ENCODE results near the gene ZFAND5.

Gene ZFAND5

DNA sequence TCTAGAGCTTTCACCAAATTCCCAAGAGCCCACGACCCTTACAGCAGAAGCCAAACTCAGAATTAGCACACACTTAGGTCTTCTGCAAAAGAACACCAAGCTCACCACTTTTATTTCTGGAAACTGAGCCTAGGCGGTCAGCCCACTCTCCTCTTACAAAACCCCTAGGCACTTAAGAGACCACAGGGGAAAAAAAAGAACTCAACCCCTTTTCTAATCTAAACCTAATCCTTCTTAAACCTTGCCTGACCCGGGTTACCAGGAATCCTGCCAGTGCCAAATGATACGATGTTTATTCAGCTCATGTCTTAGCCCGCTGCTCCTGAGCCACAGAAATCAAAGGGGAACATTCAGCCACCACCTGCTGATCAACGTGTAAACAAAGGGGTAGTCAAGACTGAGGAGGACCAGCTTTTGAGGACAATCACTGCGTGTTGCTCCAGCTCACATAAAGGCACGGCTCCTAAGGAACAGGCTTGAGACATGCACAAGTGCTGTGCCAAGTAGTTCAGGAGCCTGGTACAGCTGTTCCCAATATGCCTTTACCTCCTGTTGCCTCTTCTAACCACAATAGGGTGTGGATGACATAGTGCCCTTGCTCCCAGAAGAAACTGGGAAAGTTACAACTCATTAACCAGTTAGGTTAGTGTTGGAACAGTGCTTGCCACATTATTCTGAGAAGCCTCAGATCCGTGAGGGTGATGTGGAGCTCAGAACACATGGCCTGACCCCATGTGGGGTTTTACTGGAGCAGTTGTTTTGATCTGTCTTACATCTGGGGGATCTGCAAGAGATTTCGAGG lies 49.3 kb downstream of the ZFAND5 start:
- DNase-seq (ENCODE audit: low read depth): peak; percentile 19
- TF ChIP-seq, protein P1, sequence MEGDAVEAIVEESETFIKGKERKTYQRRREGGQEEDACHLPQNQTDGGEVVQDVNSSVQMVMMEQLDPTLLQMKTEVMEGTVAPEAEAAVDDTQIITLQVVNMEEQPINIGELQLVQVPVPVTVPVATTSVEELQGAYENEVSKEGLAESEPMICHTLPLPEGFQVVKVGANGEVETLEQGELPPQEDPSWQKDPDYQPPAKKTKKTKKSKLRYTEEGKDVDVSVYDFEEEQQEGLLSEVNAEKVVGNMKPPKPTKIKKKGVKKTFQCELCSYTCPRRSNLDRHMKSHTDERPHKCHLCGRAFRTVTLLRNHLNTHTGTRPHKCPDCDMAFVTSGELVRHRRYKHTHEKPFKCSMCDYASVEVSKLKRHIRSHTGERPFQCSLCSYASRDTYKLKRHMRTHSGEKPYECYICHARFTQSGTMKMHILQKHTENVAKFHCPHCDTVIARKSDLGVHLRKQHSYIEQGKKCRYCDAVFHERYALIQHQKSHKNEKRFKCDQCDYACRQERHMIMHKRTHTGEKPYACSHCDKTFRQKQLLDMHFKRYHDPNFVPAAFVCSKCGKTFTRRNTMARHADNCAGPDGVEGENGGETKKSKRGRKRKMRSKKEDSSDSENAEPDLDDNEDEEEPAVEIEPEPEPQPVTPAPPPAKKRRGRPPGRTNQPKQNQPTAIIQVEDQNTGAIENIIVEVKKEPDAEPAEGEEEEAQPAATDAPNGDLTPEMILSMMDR (IDR thresholded peaks at IDR 0.05; ENCODE audit: low read length, missing control alignments): no peak
- no peak overlapping the region for H3K4me3 ChIP-seq (replicated peaks; ENCODE audit: low read depth, low read length)

DNA sequence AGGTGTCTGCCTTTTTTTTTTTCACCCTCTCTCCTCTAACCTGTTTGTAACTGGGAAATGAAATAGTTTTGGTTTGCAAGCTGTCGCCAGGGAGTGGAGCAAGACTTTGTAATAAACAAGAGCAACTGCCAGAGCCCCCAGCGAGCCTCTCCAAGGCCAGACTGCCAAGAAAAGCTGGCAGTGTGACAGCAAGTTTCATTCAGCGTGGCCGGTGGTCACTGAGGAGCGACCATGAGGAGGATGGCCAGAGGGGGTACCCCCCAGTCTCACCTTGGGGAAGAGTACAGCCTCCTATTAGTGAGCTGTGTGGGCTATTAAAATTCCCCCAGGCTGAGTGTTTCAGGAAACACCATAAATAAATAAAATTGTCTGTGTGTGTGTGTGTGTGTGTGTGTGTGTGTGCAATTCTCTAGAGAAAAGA lies 49.9 kb downstream of the ZFAND5 start:
- peak; percentile 75 for DNase-seq (ENCODE audit: low read depth)
- no peak overlapping the region for H3K4me3 ChIP-seq (replicated peaks; ENCODE audit: low read depth, low read length)
- TF ChIP-seq, protein P1 (IDR thresholded peaks at IDR 0.05; ENCODE audit: low read length, missing control alignments): no peak

DNA sequence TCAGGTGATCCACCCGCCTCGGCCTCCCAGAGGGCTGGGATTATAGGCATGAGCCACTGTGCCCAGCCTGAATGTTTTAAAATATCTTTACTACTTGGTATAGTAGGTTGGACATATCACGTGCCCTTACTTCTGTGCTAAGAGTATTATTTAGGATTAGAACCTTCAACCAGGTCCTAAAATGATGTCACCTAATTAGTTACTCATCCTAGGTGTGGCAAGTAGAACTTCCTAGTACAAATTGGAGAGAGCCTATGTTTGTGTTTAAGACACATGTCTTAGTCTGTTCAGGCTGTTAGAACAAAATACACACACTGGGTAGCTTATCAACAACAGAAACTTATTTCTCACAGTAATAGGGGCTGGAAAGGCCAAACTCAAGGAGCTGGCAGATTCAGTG lies 51.5 kb downstream of the ZFAND5 start:
- TF ChIP-seq, protein P1 (IDR thresholded peaks at IDR 0.05; ENCODE audit: low read length, missing control alignments): no peak
- no peak for DNase-seq (ENCODE audit: low read depth)
- H3K4me3 ChIP-seq (replicated peaks; ENCODE audit: low read depth, low read length): no peak overlapping the region

DNA sequence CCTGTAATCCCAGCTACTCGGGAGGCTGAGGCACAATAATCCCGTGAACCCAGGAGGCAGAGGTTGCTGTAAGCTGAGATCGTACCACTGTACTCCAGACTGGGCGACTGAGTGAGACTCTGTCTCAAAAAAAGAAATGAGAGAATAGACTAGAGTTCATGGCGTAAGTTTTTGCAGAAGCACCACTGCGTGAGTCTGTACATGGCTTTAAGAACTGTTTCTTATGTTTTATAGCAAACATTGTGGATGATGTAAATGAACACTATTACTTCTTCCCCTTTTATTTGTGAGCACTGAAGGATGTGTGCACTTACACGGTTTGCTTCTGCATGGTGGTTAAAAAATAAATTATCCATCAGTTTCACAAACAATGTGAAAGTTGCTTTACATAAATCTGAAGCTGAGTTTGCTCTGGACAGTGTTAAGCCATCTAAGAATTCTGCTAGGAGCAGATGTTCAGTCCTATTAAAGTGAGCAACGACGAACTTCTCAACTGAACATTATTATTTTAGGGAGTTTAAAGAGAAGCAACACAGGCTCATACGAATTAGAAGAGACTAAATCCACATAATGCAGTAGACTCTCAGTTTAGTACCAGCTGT lies 52.5 kb downstream of the ZFAND5 start:
- no peak for DNase-seq (ENCODE audit: low read depth)
- TF ChIP-seq, protein P1 (IDR thresholded peaks at IDR 0.05; ENCODE audit: low read length, missing control alignments): no peak
- H3K4me3 ChIP-seq (replicated peaks; ENCODE audit: low read depth, low read length): no peak overlapping the region

DNA sequence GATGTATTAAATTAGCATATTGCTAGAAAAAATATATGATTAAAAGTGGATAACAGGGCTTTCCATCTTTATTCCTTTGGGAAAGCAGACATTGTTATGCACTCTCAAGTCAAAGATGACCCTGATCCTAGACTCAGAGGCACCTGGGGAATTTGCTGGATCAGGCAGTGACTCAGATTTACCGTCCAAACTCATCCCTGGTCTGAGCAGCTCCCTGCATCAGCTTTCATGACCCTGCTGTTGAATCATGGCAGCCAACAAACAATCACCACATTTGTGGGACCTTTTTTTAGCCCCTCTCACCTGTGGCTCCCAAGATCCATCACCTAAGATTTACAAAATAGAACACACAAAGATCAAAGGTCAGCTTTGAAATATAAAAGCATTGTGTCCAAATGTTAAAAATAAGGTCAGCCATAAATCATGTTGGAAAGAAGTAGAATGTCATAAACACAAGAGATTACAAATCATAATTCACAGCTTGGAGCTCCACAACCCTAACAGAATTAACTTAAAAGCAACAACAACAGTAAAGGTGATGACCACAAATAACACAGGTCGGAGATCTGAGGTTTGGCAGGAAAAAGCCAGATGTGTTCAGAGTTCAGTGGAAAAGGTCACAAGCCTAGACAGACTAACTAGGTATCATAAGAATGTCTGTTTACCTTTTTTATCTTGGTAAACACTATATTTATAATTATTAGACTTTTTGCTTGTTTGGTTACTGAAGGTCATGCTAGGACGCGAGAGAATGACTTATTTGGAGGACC lies 55.5 kb downstream of the ZFAND5 start:
- no peak for DNase-seq (ENCODE audit: low read depth)
- H3K4me3 ChIP-seq (replicated peaks; ENCODE audit: low read depth, low read length): no peak overlapping the region
- TF ChIP-seq, protein P1 (IDR thresholded peaks at IDR 0.05; ENCODE audit: low read length, missing control alignments): no peak

DNA sequence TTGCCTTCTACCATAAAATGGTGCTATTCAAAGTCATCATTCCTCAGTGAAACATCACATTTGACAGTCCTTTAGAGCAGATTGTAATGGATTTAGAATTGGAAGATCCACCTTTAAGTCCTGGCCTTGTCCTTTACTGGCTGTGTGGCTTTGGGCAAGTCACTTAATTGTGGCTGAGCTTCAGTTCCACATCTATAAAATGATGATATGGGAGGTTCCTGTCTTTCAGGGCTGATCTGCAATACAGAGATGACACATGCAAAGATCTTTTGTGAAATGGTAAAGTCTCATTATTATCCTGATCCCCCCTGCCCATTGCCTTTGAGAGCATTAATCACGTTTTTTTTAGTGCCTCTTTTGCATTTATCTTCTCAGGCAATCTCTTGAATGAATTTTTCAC lies 58.2 kb downstream of the ZFAND5 start:
- DNase-seq (ENCODE audit: low read depth): no peak
- H3K4me3 ChIP-seq (replicated peaks; ENCODE audit: low read depth, low read length): no peak overlapping the region
- TF ChIP-seq, protein P1 (IDR thresholded peaks at IDR 0.05; ENCODE audit: low read length, missing control alignments): no peak
